ENCODE data around the gene DOK1.
A peak's percentile ranks its signal among the peaks of the same experiment; 100 is the strongest.

DOK1 gene

GRCh38 chr2:74553892-74554819 lies at the start of gene DOK1, which contains the start of gene LOXL3:
Gene DOK1, plus strand, starts transcription at chr2:74554720. Its CDS starts 35 bp downstream, at chr2:74554755.
Gene LOXL3, minus strand, starts transcription at chr2:74553942. Its CDS starts 1,308 bp downstream, at chr2:74552634.
- DNase-seq, result peak; percentile 92

- no peak for DNase-seq
Measured at GRCh38 chr2:74505448-74506246, 48.9 kb upstream of the DOK1 start.

- peak; percentile 100 for DNase-seq
Measured at GRCh38 chr2:74507145-74507925, 47.2 kb upstream of the DOK1 start, which contains the start of gene PCGF1. Gene PCGF1, minus strand, starts transcription at chr2:74507695. Its CDS starts 27 bp downstream, at chr2:74507668.

- peak; percentile 25 for DNase-seq
Measured at GRCh38 chr2:74507926-74508520, 46.5 kb upstream of the DOK1 start.

GRCh38 chr2:74510272-74510671 lies 44.2 kb upstream of the DOK1 start:
- DNase-seq, result no peak

- no peak for DNase-seq
Measured at GRCh38 chr2:74511104-74511989, 43.2 kb upstream of the DOK1 start.

GRCh38 chr2:74512744-74513604 lies 41.5 kb upstream of the DOK1 start:
- no peak for DNase-seq

- DNase-seq, result peak; percentile 50
Measured at GRCh38 chr2:74513605-74514367, 40.7 kb upstream of the DOK1 start.

GRCh38 chr2:74514368-74515270 lies 39.9 kb upstream of the DOK1 start, which contains the start of gene TLX2:
Gene TLX2, plus strand, starts transcription at chr2:74514450. Its CDS starts 357 bp downstream, at chr2:74514807.
- DNase-seq, result peak; percentile 32

- peak; percentile 37 for DNase-seq
Measured at GRCh38 chr2:74515271-74515980, 39.1 kb upstream of the DOK1 start.

- DNase-seq, result peak; percentile 84
Measured at GRCh38 chr2:74515981-74516633, 38.4 kb upstream of the DOK1 start.

GRCh38 chr2:74516650-74517049 lies 37.9 kb upstream of the DOK1 start:
- DNase-seq, result no peak

- no peak for DNase-seq
Measured at GRCh38 chr2:74522516-74522915, 32.0 kb upstream of the DOK1 start.

GRCh38 chr2:74524005-74524404 lies 30.5 kb upstream of the DOK1 start:
- DNase-seq, result no peak

- DNase-seq, result no peak
Measured at GRCh38 chr2:74524955-74525716, 29.4 kb upstream of the DOK1 start.
